Adrenal gland (tissue), 12 donors: ENCODE data around the gene LATS2. TPM values are rescaled to one million over a fixed set of nuclear protein-coding genes. Genes with fewer than 3 reads are reported as not detected.
A peak's percentile ranks its signal among the peaks of the same experiment; 100 is the strongest.

Source experiments
- DNase-seq, 7 donors: peaks; one replicate each; pipeline ENCODE4 v3.0.0-alpha.2; 2019 to 2020
- H3K27ac ChIP-seq, 5 donors: fragments of 200-600 bp; sonication (generic) in 4 of 5; 1 replicate in 3 of 5; 2 replicates in 2 of 5; pipeline versions ENCODE4 v1.5.1 to v1.8.0; 2016 to 2020; ENCODE audit warnings: mild to moderate bottlenecking in 1 of 5
- H3K27me3 ChIP-seq: fragments of 200-600 bp; 2 replicates; pipeline ENCODE4 v1.8.0; 2021
- H3K36me3 ChIP-seq, 2 donors: fragments of 200-600 bp; replicated peaks in 1 of 2; 1 replicate in 1 of 2; 2 replicates in 1 of 2; pipeline versions ENCODE4 v1.5.1 to v1.8.0; 2018 to 2022
- H3K4me1 ChIP-seq, 2 donors: fragments of 200-600 bp; replicated peaks in 1 of 2; 1 replicate in 1 of 2; 2 replicates in 1 of 2; pipeline versions ENCODE4 v1.5.1 to v1.8.0; 2018 to 2021
- H3K4me3 ChIP-seq, 4 donors: fragments of 200-600 bp; sonication (generic) in 3 of 4; one replicate each; pipeline ENCODE4 v1.5.1; 2016 to 2018
- H3K9me3 ChIP-seq, 3 donors: fragments of 200-600 bp; sonication (generic) in 1 of 3; replicated peaks in 1 of 3; 1 replicate in 2 of 3; 2 replicates in 1 of 3; pipeline versions ENCODE4 v1.5.1 to v1.8.0; 2016 to 2021
- POLR2A ChIP-seq, 2 donors: fragments of 450-650 bp; IDR thresholded peaks; one replicate each; pipeline ENCODE4 v1.6.1; 2017; ENCODE audit warnings: antibody characterized with exemption in 2 of 2, mild to moderate bottlenecking in 2 of 2, moderate library complexity in 1 of 2
- WGBS, 4 donors: extraction: QIAGEN DNeasy Blood & Tissue Kit in 2 of 4; methylation state at CpG; one replicate each; pipeline versions ENCODE4 v1.1.5 to v1.1.7; 2013 to 2017; 5-methylcytosine and 5-hydroxymethylcytosine counted together
- intact Hi-C, 2 donors: fragments of 100-400 bp; cut with DNase I; formaldehyde crosslinking; loops; one replicate each; pipeline versions ENCODE4 v1.14.1 to v1.15.0; 2022 to 2023
- polyA plus RNA-seq, 3 donors: library from polyadenylated mRNA; stranded (reverse); fragments of 200-250 nt in 2 of 3; fragments of 350-450 nt in 1 of 3; fragmentation: Illumina TruSeq in 1 of 3; extraction: RNeasy Lipid Tissue Mini Kit (QIAGEN cat#74804) in 1 of 3; gene quantifications; one replicate each; pipeline ENCODE4 v1.2.3, GENCODE V29; 2013 to 2014
- total RNA-seq, 9 donors: library from RNA; depleted of rRNA in 4 of 9; stranded (reverse); fragments of >200 nt in 4 of 9; fragments of 120-200 nt in 1 of 9; fragmentation: NEBNext Ultra II Directional in 1 of 9; extraction: Animal tissue kit (Norgen Biotek cat#: 25700) in 1 of 9; gene quantifications; one replicate each; pipeline versions ENCODE4 v1.1.0 to v1.2.4, GENCODE V29; 2013 to 2023
- TF ChIP-seq, protein P1 (sequence below), 6 experiments: fragments of 450-650 bp in 4 of 6; fragments of 200-600 bp in 2 of 6; sonication (generic) in 1 of 6; IDR thresholded peaks; 1 replicate in 5 of 6; 2 replicates in 1 of 6; pipeline versions ENCODE4 v1.5.1 to v1.8.0; 2016 to 2021; ENCODE audit warnings: antibody characterized with exemption in 6 of 6, mild to moderate bottlenecking in 2 of 6, moderate library complexity in 1 of 6
- donor health status: healthy with polysubstance abuse.
- donor health status: Bipolar disorder and iron deficiency.
- donor health status: DM: yes; HTN: yes; CAD: no.
- donor health status: DM: no; HTN: no; CAD: no.
- donor health status: DM: no; HTN: no; CAD: no.
- donor health status: DM: yes; HTN: yes; CAD: no.

Gene LATS2
- total and polyA plus RNA-seq, 12 donors = 7.4 to 35.6 (median 23.3) TPM

DNA sequence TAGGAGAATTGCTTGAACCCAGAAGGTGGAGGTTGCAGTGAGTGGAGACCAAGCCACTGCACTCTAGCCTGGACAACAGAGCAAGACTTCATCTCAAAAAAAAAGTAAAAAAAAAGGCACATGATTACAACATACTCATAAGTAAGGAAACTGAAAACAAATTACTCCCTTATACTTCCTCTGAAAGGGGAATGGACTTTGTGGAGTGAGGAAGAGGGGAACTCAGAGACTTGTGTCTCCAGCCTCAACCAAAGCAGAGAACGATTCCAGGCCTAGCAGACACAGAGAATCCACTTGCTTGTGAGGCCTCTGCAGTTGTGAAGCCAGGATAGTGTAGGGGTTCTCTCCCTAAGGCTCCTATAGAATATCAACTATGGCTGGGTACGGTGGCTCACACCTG, 4.3 kb upstream of the LATS2 start:
- intact Hi-C loops = no loop called here

DNA sequence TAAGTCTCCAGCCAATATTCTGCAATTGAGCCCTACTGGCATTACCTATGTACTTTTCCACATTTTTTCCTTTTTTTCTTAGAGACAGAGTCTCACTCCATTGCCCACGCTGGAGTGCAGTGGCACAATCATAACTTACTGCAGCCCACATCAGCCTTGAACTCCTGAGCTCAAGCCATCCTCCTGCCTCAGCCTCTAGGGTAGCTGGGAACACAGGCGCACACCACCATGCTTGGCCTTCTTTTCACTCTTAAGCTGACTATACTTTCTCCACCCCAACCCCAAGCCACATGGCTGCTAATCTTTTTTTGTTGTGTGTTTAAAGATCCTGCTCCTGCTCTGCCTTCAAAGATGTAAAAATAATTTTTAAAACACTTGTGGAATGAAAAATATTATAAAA, 1.6 kb upstream of the LATS2 start:
- Histone ChIP-seq H3K4me3 (no peak overlapping the region), H3K36me3 (no peaks in the 10 kb centered on the region), H3K4me1 (peaks cover 12 to 24% of the 10 kb centered on the region in 2 donors), H3K27ac (no peak overlapping the region), H3K27me3 (no peaks in the 10 kb centered on the region), H3K9me3 (no peaks in the 10 kb centered on the region)
- TF ChIP-seq POLR2A (IDR thresholded peaks at IDR 0.05) = no peak
- TF ChIP-seq, protein P1, sequence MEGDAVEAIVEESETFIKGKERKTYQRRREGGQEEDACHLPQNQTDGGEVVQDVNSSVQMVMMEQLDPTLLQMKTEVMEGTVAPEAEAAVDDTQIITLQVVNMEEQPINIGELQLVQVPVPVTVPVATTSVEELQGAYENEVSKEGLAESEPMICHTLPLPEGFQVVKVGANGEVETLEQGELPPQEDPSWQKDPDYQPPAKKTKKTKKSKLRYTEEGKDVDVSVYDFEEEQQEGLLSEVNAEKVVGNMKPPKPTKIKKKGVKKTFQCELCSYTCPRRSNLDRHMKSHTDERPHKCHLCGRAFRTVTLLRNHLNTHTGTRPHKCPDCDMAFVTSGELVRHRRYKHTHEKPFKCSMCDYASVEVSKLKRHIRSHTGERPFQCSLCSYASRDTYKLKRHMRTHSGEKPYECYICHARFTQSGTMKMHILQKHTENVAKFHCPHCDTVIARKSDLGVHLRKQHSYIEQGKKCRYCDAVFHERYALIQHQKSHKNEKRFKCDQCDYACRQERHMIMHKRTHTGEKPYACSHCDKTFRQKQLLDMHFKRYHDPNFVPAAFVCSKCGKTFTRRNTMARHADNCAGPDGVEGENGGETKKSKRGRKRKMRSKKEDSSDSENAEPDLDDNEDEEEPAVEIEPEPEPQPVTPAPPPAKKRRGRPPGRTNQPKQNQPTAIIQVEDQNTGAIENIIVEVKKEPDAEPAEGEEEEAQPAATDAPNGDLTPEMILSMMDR (IDR thresholded peaks at IDR 0.05) = no peak
- intact Hi-C loops = no loop called here
- DNase-seq = no peak
- WGBS, 4 donors = 80 to 90% (median 85%) methylated on average over 2 of the region's 2 CpGs

More for the DNA sequence above, 4.3 kb upstream of the LATS2 start:
- no peaks in the 10 kb centered on the region for H3K9me3 ChIP-seq
- H3K4me3 ChIP-seq = no peak overlapping the region
- H3K27ac ChIP-seq = peak overlapping the region in 1 of 5 donors; percentile 43
- peaks cover 5 to 16% of the 10 kb centered on the region in 2 donors for H3K4me1 ChIP-seq
- no peak for TF ChIP-seq POLR2A (IDR thresholded peaks at IDR 0.05)
- TF ChIP-seq, protein P1 (IDR thresholded peaks at IDR 0.05) = no peak
- WGBS, 4 donors = 89 to 92% (median 90%) methylated on average over 2 of the region's 2 CpGs
- no peak for DNase-seq
- no peaks in the 10 kb centered on the region for H3K36me3 ChIP-seq
- H3K27me3 ChIP-seq = no peaks in the 10 kb centered on the region

DNA sequence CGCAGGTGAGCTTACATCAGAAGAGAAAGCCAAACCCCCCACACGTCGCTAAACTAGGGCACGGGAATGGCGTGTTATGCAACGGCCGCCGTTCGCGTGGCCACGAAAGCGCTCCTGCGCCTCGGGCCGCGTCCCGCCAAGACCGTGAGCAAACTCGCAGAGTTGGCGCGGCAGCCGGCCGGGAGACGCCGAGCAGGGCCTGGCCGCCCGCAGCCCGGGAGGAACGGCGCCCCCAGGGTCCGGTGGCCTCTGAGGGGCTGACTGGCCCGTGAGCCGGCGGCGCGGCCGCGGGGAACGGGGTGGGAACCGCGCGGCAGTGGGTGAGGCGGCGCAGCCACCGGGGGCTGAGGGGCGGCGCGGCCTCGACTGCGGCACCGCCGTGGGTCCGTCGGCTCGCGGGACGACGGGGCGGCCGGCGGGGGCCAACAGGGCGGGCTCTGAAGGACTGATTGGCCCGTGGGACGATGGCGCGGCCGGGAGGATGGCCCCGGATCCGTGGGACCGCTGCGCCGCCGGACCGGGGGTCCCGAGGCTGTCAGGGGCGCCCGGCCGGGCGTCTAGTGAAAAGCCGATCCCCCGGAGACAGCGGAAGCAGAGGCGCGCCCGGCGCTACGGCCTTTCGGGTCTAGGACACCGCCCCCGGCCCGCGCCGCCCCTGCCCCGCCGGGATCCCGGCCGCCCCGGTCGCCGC, 903 bp downstream of the LATS2 start:
- TF ChIP-seq, protein P1 (IDR thresholded peaks at IDR 0.05) = no peak
- TF ChIP-seq POLR2A (IDR thresholded peaks at IDR 0.05) = peak; percentile 51 to 52
- peak overlapping the region; percentile 85 to 100 (median 100) for H3K27ac ChIP-seq
- 0 to 1% (median 1%) methylated on average over 3 to 100 of the region's 100 CpGs; no CpG with 5 or more reads in 1 of the 4 donors for WGBS, 4 donors
- H3K9me3 ChIP-seq = no peaks in the 10 kb centered on the region
- no peaks in the 10 kb centered on the region for H3K36me3 ChIP-seq
- H3K4me3 ChIP-seq = peak overlapping the region; percentile 60 to 99 (median 90)
- peak in 6 of 7 donors; percentile 54 to 70 (median 60) for DNase-seq
- H3K4me1 ChIP-seq = peaks cover 20 to 33% of the 10 kb centered on the region in 2 donors
- intact Hi-C loops = no loop called here
- no peaks in the 10 kb centered on the region for H3K27me3 ChIP-seq

- Histone ChIP-seq H3K27ac (peak overlapping the region; percentile 85 to 100 (median 100)), H3K27me3 (no peaks in the 10 kb centered on the region)
- intact Hi-C loops = no loop called here
Measured at GRCh38 chr13:21059641-21060337, 1.6 kb downstream of the LATS2 start.

More at GRCh38 chr13:21059641-21060337, 1.6 kb downstream of the LATS2 start:
- 78 to 84% (median 80%) methylated on average over 35 of the region's 35 CpGs for WGBS, 4 donors
- DNase-seq = peak in 1 of 7 donors; percentile 22
- H3K9me3 ChIP-seq = no peaks in the 10 kb centered on the region
- TF ChIP-seq, protein P1 (IDR thresholded peaks at IDR 0.05) = no peak
- H3K36me3 ChIP-seq = no peaks in the 10 kb centered on the region
- H3K4me1 ChIP-seq = peaks cover 26 to 40% of the 10 kb centered on the region in 2 donors
- peak overlapping the region in 3 of 4 donors; percentile 80 to 99 (median 99) for H3K4me3 ChIP-seq
